Measurements from ENCODE around the gene FCHSD2.

The FCHSD2 gene

GRCh38 chr11:73173755-73174494 is 31.8 kb upstream of the FCHSD2 start:
- TF ChIP-seq CTCF (IDR thresholded peaks at IDR 0.05; ENCODE audit: low read depth, low read length): no peak
- DNase-seq (ENCODE audit: extremely low read depth, low read depth): no peak

GRCh38 chr11:73172992-73173656 is 31.0 kb upstream of the FCHSD2 start:
- DNase-seq (ENCODE audit: extremely low read depth, low read depth): no peak
- TF ChIP-seq CTCF (IDR thresholded peaks at IDR 0.05; ENCODE audit: low read depth, low read length): no peak

GRCh38 chr11:73171436-73172161 is 29.5 kb upstream of the FCHSD2 start:
- no peak for TF ChIP-seq CTCF (IDR thresholded peaks at IDR 0.05; ENCODE audit: low read depth, low read length)
- no peak for DNase-seq (ENCODE audit: extremely low read depth, low read depth)

GRCh38 chr11:73170140-73170539 is 28.0 kb upstream of the FCHSD2 start:
- DNase-seq (ENCODE audit: extremely low read depth, low read depth): no peak
- TF ChIP-seq CTCF (IDR thresholded peaks at IDR 0.05; ENCODE audit: low read depth, low read length): no peak

GRCh38 chr11:73168925-73169579 is 26.9 kb upstream of the FCHSD2 start:
- DNase-seq (ENCODE audit: extremely low read depth, low read depth): no peak
- TF ChIP-seq CTCF (IDR thresholded peaks at IDR 0.05; ENCODE audit: low read depth, low read length): no peak

- DNase-seq (ENCODE audit: extremely low read depth, low read depth): no peak
These were observed 25.3 kb upstream of the FCHSD2 start for GRCh38 chr11:73167363-73167954.

More at GRCh38 chr11:73167363-73167954, 25.3 kb upstream of the FCHSD2 start:
- no peak for TF ChIP-seq CTCF (IDR thresholded peaks at IDR 0.05; ENCODE audit: low read depth, low read length)

Measured in AG09319 (cell line).